ENCODE results near the gene INTS15.

GRCh38 chr7:6634021-6634420 is 44.2 kb downstream of the INTS15 start:
- TF ChIP-seq CTCF (IDR thresholded peaks at IDR 0.05) (no peak), EP300 (IDR thresholded peaks at IDR 0.05) (no peak)

Measured in suprapubic skin (tissue), 3 donors.